Large intestine (tissue), 3 donors: ENCODE results near the gene C4orf50. TPM values are rescaled to one million over a fixed set of nuclear protein-coding genes. Genes with fewer than 3 reads are reported as not detected.

Experiments
- DNase-seq, 2 donors: peaks; one replicate each; pipeline versions ENCODE4 v3.0.0 to v3.0.0-alpha.2; 2013
- H3K27ac ChIP-seq: one replicate; pipeline ENCODE4 v1.5.1; 2013; ENCODE audit warnings: low read length
- H3K27me3 ChIP-seq: 2 replicates; pipeline ENCODE4 v1.6.1; 2013; ENCODE audit warnings: low read length; ENCODE audit not compliant: control insufficient read depth, insufficient read depth
- H3K36me3 ChIP-seq: 2 replicates; pipeline ENCODE4 v1.6.1; 2013; ENCODE audit warnings: low read length; ENCODE audit not compliant: control insufficient read depth, insufficient read depth
- H3K4me1 ChIP-seq: one replicate; pipeline ENCODE4 v1.6.1; 2013; ENCODE audit warnings: low read length; ENCODE audit not compliant: control insufficient read depth, insufficient read depth
- H3K4me3 ChIP-seq: one replicate; pipeline ENCODE4 v1.5.1; 2013; ENCODE audit warnings: low read length
- H3K9me3 ChIP-seq: one replicate; pipeline ENCODE4 v1.6.1; 2013; ENCODE audit warnings: mild to moderate bottlenecking, low read depth, low read length, moderate library complexity; ENCODE audit not compliant: control insufficient read depth
- WGBS: methylation state at CpG from one replicate; pipeline ENCODE4 v1.1.5; 2013; ENCODE audit warnings: low lambda C conversion rate; ENCODE audit not compliant: insufficient coverage; 5-methylcytosine and 5-hydroxymethylcytosine counted together
- polyA plus RNA-seq: library from polyadenylated mRNA; unstranded; fragments of 120-200 nt; gene quantifications from one replicate; pipeline ENCODE4 v1.2.1, GENCODE V29; 2013

C4orf50 gene
- polyA plus RNA-seq, 1 donor = 0.58 TPM

DNA sequence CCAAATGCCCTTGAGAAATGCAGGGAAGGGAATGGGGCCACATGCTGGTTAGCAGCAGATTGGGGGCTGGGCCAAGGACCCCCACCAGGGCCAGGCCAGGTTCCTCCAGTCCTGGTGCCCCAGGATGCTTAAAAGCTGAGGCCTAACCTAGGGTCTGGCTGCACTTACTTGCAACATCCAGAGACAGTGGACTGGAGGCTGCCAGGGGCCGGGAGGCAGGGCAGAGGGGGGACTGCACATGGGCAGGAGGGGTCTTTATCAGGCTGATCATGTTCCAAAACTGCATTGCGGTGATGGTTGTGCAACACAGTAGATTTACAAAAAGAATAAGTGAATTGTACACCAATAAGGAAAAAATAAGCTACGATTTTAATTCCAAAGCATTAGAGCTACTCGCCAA, 36.8 kb upstream of the C4orf50 start:
- H3K36me3 ChIP-seq = no peaks in the 10 kb centered on the region
- no peak overlapping the region for H3K4me3 ChIP-seq
- H3K9me3 ChIP-seq = peaks cover 19% of the 10 kb centered on the region
- DNase-seq = no peak
- 100% methylated on average over 1 of the region's 4 CpGs for WGBS
- no peaks in the 10 kb centered on the region for H3K4me1 ChIP-seq
- H3K27ac ChIP-seq = no peak overlapping the region
- no peaks in the 10 kb centered on the region for H3K27me3 ChIP-seq

DNA sequence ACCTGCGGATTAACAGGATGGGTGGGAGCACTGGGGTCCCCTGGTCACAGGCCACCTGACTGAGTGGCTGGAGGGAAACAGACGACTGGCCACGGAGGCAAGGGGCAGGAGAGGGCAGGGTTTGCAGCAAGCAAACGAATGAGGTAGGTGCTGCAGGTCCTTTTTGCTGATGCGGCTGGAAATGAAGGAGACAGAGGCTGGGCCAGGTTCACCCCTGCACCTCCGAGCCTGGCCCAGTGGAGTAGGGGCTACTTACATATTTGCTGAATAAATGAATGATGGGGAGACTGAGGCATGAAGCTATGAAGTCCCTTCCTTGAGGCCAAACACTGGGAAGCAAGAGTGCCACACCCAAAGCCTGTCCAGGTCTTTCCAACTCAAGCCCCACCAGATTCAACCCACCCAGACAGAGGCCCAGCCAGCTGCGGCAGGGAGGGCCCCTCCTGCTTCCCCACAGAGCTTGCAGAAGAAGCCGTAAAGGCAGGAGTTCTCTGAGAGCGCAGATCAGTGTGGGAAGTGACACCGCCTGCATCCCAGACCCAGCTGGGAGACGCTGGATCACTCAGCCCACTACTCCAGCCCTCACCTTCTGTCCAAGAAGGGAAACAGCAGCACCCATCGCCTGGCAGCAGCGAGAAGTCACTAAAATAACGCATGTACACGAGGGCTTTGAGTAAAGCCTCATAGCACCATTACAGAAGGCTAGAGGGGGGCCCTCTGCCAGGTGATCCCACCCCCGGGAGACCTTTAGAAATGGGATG, 36.1 kb upstream of the C4orf50 start:
- Histone ChIP-seq H3K4me3 (no peak overlapping the region), H3K36me3 (no peaks in the 10 kb centered on the region), H3K9me3 (peaks cover 14% of the 10 kb centered on the region), H3K27me3 (no peaks in the 10 kb centered on the region), H3K27ac (no peak overlapping the region), H3K4me1 (no peaks in the 10 kb centered on the region)
- WGBS = no CpG with 5 or more reads among the region's 16 CpGs
- no peak for DNase-seq

DNA sequence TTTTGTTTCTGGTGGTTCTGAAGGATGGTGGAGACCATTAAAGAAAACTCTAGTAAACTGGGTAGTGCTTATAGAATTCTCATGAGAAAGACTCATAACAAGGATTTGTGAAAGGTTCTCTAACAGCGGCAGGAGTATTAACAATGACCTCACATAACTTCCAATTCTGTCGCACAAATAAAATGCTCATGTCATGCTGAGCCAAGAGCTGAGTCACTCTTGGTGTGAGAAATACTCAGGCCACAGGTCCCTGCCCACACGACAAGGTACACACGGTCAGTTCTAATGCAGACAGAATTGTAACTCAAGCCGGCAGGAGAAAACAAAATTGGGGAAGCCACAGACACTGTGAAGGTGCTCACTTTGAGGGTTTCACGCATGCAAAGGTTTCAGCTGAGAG, 34.4 kb upstream of the C4orf50 start:
- 100% methylated on average over 1 of the region's 6 CpGs for WGBS
- DNase-seq = no peak

DNA sequence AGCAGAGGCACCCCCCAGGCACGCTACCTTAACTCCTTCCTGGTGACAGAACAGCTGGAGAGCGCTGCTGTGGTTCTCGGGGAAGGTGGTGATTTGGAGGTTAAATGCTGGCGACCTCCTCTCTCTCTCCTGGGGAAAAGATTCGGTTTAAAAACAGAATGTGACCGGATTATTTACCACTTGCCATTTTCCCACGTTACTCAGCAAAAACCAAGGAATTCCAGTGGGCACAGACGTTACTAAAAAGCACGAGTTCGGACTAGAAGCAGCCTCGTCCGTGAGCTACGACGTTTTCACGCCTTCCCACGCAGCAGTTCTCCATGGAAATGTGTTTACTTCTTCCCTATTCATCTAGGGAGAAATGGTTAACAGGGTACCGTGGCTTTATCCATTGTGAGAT, 32.3 kb upstream of the C4orf50 start:
- 100% methylated on average over 1 of the region's 17 CpGs for WGBS
- Histone ChIP-seq H3K9me3 (no peaks in the 10 kb centered on the region), H3K4me1 (no peaks in the 10 kb centered on the region), H3K36me3 (no peaks in the 10 kb centered on the region), H3K27ac (no peak overlapping the region), H3K4me3 (no peak overlapping the region), H3K27me3 (no peaks in the 10 kb centered on the region)
- DNase-seq = no peak

More for the DNA sequence above, 34.4 kb upstream of the C4orf50 start:
- Histone ChIP-seq H3K4me1 (no peaks in the 10 kb centered on the region), H3K9me3 (peaks cover 6% of the 10 kb centered on the region), H3K36me3 (no peaks in the 10 kb centered on the region), H3K27me3 (no peaks in the 10 kb centered on the region), H3K4me3 (no peak overlapping the region), H3K27ac (no peak overlapping the region)

DNA sequence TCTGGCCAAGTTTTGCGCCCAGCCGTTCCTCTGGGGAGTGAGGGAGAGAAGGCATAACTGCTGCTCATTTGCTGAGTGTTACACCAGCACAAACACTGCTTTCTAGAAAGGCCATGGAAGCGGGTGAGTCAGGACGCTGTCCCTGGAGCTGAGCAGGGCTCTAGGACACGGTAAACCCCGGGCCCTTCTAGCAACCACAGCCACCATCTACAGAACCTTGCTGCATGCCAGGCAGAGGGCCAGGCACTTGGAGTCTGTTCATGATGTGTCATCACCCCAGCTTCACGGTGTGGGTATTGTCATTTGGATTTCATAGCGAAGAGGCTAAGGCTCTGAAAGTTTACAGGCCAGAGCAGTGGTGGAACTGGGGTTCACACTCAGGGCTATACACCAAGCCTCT, 31.8 kb upstream of the C4orf50 start:
- H3K4me3 ChIP-seq = no peak overlapping the region
- H3K36me3 ChIP-seq = no peaks in the 10 kb centered on the region
- H3K9me3 ChIP-seq = no peaks in the 10 kb centered on the region
- no peak for DNase-seq
- H3K4me1 ChIP-seq = no peaks in the 10 kb centered on the region
- no CpG with 5 or more reads among the region's 8 CpGs for WGBS
- no peaks in the 10 kb centered on the region for H3K27me3 ChIP-seq
- H3K27ac ChIP-seq = no peak overlapping the region

DNA sequence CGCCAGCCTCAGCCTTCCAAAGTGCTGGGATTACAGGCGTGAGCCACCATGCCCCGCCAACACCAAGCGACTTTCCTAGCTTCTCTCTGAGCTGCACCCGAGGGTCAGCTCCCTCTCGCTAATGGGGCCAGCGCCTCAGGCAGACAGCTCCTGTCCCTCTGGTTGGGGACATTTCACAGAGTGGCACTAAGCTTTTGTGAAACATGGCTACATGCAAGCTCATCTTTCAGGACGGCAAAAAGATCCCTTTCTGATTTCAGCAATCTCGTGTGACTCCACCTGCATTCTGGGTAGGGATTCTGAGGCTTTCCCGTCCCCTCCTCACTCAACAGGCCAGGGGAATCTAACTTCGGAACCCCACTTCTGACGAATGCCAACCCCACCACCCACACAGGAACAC, 31.0 kb upstream of the C4orf50 start:
- no peak for DNase-seq
- H3K27ac ChIP-seq = no peak overlapping the region
- H3K4me3 ChIP-seq = no peak overlapping the region
- no peaks in the 10 kb centered on the region for H3K36me3 ChIP-seq
- no peaks in the 10 kb centered on the region for H3K4me1 ChIP-seq
- no peaks in the 10 kb centered on the region for H3K9me3 ChIP-seq
- no peaks in the 10 kb centered on the region for H3K27me3 ChIP-seq
- WGBS = no CpG with 5 or more reads among the region's 12 CpGs

DNA sequence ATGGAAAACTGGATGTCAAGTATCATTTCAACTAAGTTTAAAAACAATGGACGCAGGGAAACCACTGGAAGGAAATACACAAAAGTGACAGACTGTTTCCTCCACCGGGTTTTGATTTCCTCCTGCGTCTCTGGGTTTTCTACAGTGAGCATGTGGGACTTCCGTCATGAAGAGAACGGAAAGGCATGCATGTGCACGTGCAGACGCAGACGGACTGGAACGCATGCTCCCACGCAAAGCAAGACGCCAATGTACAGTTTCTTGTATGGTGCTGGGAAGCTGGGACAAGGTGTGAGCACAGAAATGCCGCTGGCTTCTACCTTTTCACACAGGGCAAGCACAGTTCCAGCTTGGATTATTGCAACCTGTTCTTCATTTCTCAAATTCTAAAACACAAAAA, 30.3 kb upstream of the C4orf50 start:
- Histone ChIP-seq H3K27ac (no peak overlapping the region), H3K4me3 (no peak overlapping the region), H3K36me3 (no peaks in the 10 kb centered on the region), H3K27me3 (no peaks in the 10 kb centered on the region), H3K9me3 (no peaks in the 10 kb centered on the region), H3K4me1 (no peaks in the 10 kb centered on the region)
- no CpG with 5 or more reads among the region's 12 CpGs for WGBS
- no peak for DNase-seq

DNA sequence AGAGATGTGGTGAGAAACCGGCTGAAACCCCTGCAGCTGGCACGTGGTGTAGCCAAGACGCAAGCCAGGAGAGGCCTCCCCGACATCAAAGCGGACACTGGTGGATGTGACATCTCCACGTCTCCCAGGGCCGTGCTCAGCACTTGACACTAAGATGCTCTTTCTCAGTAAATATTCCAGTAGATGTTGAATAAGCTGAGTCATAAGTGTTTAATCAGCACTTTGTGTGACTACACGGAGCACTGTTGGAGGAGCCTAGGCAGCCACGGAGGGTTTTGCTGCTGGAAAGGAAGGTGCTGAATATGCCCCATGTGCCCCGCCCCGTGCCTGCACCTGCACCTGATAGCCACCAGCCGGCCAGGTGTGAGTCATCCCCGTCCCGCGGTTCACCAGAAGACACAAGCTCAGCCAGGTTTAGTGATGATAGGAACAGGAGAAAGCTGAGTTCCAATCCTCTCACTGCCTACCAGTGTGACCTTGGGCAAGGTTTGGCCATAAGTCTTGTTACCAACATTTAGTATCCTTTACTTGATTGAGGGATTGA, 29.0 kb upstream of the C4orf50 start:
- WGBS = no CpG with 5 or more reads among the region's 15 CpGs
- Histone ChIP-seq H3K36me3 (no peaks in the 10 kb centered on the region), H3K9me3 (no peaks in the 10 kb centered on the region), H3K27ac (no peak overlapping the region), H3K4me1 (no peaks in the 10 kb centered on the region), H3K27me3 (no peaks in the 10 kb centered on the region), H3K4me3 (no peak overlapping the region)
- no peak for DNase-seq

DNA sequence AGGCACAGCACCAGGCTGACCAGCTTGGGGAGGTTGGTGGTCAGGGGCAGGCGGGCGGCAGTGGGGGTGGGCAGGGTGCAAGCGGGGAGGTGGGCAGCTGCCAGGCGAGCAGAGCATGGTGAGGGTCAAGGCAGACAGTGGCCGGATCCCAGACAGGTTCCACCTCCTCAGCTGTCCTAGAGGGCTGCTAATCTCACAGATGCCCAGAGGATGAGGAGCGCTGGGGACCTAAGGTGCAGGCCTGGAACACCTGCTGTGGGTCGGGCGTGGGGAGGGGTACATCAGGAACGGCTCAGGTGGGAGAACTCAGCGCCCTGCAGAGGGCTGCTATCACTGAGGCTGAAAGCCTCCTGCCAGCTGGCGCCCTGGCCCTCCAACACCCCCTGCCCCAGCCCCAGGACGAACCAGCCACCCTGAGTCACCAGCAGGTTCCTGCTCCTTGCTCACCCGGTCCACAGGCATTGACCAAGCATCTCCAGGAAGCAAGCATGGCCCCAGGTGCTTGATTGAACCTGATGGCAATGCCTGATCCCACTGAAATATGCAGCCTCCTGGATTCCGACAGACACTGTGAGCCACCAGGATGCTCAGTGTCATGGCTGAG, 28.4 kb upstream of the C4orf50 start:
- Histone ChIP-seq H3K4me1 (no peaks in the 10 kb centered on the region), H3K27me3 (no peaks in the 10 kb centered on the region), H3K9me3 (no peaks in the 10 kb centered on the region), H3K36me3 (no peaks in the 10 kb centered on the region), H3K4me3 (no peak overlapping the region), H3K27ac (no peak overlapping the region)
- no CpG with 5 or more reads among the region's 14 CpGs for WGBS
- DNase-seq = no peak

DNA sequence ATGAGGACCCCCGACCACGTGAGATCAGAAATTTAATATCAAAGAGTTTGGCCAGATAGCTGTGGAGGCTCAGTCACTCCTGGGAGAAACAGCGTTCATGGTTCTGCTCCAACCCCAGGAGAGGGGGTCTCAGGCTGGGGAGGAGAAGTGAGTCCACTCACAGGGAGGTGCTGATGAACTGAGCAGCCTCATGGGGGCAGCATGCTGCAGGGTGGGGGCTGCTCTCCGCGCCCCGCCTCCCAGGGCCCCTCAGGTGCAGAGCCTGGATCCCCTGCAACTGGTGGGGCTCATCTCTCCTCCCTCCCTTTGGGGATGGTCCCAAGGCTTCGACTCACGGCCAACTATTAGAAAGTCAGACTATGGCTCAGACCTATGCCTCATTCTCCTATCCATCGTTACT, 26.6 kb upstream of the C4orf50 start:
- Histone ChIP-seq H3K4me1 (no peaks in the 10 kb centered on the region), H3K36me3 (no peaks in the 10 kb centered on the region), H3K4me3 (no peak overlapping the region), H3K27me3 (no peaks in the 10 kb centered on the region), H3K9me3 (no peaks in the 10 kb centered on the region), H3K27ac (no peak overlapping the region)
- no peak for DNase-seq
- WGBS = no CpG with 5 or more reads among the region's 9 CpGs
